ENCODE results near the gene GKAP1.
"Not testable (repeated sequence)": the region's sequence is repeated elsewhere in the genome, so short reads cannot be mapped to it uniquely, and the experiment has no call there.

Gene GKAP1

GRCh38 chr9:83728591-83729368 is 88.8 kb downstream of the GKAP1 start:
- not testable (repeated sequence) for DNase-seq (ENCODE audit: low spot score)

DNA sequence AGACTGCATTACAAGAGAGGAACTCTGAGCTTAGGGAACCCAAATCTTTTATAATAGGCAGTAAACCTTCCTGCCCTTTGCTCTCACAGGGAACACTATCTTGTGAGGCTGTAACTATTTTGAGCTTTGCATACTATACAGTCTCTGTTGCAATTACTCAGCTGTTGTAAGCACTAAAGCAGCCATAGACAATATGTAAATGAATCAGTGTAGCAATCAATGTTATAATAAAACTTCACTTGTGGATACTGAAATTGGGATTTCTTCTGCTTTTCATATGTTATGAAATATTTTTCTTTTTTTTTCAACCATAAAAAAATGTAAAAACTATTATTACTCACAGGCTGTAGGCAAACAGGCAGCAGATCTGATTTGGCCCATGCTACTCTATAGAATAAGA is 93.1 kb downstream of the GKAP1 start:
- DNase-seq (ENCODE audit: low spot score), result no peak

- no peak for DNase-seq (ENCODE audit: low spot score)
Observed at GRCh38 chr9:83722726-83723495, 94.7 kb downstream of the GKAP1 start.

GRCh38 chr9:83721509-83721908 is 96.1 kb downstream of the GKAP1 start:
- no peak for DNase-seq (ENCODE audit: low spot score)

DNA sequence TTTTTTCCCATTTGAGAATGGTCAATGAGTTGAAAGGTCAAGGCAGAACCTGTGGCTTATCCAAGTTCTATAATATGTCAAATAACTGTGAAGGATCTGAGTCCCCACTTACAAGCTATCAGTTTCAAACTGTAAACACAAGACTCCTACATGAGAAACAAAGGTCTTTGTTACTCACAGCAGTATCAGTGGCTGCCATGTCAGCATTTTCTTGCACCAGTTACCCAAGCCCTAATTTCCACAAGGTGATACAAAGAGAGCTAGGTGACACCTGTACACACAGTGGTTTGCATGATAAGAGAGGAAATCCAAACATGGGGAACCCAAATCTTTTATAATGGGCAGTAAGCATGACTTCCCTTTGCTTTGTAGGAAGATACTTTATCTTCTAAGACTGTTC is 101.8 kb downstream of the GKAP1 start:
- no peak for DNase-seq (ENCODE audit: low spot score)

DNA sequence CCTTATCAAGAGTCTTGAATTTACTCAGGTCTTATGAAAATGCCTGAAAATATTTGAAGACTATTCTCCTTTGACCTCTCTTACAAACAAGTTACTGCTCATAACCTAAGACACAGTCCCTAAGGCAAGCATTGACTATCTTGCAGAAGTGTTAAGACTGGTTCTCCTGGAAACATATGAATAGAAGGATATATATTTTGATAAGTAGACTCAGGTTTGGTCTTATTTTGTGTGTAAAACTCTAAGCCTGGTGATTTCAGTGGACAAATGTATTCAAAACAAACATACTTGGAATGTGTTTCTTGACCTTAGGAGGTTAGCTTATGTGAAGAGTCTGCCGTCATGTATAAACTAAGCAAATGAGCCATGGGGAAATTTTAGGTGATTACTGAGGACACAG is 102.3 kb downstream of the GKAP1 start:
- no peak for DNase-seq (ENCODE audit: low spot score)

DNA sequence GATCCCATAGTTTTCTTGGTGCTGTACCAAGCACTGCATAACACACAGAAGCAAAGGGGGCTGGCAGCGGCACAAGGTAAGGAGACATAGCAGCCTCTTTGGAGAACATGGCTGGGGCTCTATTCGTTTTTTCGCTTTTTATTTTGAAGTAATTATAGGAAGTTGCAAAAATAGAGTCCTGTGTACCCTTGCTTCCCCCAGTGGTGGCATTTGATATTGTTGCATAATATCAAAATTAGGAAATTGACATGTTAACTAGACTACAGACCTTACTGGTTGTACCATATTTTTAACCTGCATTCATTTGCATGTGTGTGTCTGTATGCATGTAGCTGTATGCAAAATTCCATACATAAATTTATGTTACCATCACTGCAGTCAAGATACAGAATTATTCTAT is 103.2 kb downstream of the GKAP1 start:
- peak; percentile 75 for DNase-seq (ENCODE audit: low spot score)

DNA sequence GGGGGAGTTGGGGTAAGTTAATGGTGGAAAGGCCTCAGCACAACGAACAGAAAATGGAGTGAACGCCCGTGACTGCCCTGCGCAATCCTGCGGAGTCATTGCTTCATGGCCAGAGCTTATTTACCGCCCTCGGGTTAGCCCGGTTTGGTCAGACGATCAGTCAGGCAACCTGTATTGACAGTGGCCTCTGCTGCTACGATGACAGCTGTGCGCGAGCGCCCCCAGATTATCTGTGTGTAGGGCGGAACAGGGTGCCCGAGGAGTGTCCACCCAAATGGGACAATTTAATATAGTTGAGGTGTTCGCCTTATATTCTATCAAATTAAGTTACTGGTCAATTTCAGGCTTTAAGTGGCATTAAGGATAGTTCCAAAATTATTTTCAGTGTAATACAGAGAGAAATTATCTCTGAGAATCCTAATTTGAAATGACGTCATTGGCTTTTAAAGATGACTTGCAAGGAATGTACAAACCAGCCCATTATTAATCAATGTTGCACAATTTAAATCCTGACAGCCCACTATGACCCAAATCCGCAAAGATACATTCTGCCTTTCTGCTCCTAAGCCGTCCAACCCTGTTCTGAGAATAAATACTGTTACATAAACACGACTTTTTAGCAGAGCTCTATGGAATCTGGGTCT is 108.9 kb downstream of the GKAP1 start:
- peak; percentile 64 for DNase-seq (ENCODE audit: low spot score)

DNA sequence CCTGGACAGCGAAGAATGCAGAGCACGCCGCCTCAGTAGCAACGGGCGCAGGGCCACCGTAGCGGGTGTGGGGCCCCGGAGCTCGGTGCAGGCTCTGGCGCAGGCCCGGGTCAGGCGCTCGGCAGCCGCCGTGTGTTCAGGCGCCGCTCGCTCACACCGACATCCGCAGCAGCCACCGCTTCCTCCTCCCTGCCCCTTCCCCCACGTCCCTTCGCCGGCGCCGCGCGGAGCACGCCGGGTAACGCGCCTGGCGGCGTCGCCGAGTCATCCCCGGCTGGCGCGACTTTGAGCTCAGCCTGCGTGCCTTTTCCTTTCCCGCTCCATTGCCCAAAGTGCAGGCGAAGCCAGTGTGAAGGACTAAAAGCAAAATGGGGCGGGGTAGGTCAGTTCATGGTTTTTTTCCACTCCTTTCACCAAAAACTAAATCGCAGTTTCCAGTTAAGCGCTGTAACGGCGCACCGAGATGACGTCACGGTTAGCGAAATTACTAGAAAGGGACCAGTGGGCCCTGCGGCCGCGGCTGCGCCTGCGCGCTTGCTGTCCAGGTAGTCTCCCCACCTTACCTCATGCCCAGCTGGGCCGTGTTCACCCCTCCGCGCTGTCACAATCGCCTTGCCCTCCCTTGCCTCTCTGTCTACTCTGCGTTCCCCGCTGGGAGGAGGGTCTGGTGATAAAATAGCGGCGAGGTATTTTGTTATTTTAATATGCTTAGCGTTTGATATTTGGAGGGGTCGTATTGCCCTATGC is 109.6 kb downstream of the GKAP1 start, which contains the start of gene UBQLN1:
UBQLN1 (minus strand) TSS at position 191 of the 747 bp plus-strand sequence. CDS start 279 bp downstream, outside the sequence.
- peak; percentile 92 for DNase-seq (ENCODE audit: low spot score)

DNA sequence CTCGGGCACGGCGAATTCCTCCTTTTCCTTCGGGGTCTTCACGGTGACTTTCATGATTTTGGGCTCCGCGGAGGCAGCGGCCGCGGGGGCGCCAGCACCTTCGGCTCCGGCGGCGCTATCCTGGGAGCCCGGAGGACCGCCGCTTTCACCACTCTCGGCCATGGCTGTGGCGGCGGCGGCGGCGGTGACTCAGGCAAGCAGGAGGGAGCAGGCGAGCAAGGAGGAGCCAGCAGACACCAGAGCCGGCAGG is 110.1 kb downstream of the GKAP1 start:
- no peak for DNase-seq (ENCODE audit: low spot score)

DNA sequence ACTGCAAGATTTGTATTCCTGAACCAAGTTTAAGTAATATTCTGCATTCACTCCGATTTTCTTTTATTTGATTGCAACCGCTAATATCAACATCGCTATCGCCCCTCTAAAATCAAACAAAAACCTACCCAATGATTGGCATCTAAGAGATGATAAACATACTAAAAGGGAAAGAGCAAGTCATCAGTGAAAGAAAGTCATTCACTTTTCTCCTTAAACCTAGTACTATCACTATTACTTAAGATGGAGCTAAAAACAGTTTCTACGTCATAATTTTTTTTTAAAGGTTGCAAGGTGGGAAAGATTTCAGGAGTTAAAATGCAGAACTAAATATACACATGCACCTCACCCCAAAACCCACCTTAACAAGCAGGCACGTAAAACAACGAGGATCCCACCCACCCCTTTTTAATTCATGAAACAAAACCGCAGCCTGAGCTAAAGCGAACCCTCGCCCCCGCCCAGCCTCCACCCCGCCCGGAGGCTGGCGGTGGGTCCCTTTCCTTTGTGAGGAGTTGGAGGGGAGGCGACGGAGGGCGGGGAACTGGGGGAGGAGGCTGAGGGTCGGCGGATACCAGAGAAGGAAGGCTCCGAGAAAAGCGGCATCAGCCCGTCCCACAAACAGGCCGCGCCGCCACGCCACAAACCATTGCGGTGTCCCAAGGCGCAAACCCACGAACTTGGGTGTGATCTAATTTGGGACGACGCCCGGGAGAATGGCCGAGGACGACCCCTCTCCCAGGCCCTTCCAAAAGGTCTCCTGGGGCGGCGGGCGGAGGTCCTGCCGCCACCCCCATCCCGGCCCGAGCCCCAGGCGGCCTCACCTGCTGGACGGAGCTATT is 110.7 kb downstream of the GKAP1 start:
- peak; percentile 76 for DNase-seq (ENCODE audit: low spot score)

DNA sequence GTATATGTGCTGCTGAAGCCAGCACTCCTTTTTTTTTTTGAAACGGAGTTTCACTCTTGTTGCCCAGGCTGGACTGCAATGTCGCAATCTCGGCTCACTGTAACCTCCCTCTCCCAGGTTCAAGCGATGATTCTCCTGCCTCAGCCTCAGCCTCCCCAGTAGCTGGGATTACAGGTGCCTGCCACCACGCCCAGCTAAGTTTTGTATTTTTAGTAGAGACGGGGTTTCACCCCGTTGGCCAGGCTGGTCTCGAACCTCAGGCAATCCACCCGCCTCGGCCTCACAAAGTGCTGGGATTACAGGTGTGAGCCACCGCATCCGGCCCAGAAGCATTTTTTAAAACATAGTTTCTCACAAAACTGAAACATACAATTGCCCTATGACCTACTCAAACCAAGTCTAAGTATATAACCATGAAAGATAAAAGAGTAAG is 112.3 kb downstream of the GKAP1 start:
- not testable (repeated sequence) for DNase-seq (ENCODE audit: low spot score)

DNA sequence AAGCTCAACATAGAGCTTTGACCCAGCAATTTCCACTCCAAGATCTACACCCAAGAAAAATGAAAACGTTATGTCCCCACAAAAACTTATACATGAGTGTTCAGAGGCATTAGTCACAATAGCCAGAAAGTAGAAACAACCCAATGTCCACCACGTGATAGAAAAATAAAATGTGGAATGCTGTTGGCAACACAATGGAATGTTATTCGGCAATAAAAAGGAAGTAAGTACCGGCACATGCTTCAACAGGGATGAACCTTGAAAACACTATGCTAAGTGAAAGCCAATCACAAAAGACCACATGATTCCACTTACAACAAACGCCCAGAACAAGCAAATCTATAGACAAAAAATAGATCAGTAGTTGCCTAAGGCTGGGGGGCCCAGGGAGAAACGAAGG is 115.8 kb downstream of the GKAP1 start:
- no peak for DNase-seq (ENCODE audit: low spot score)

GRCh38 chr9:83701286-83701685 is 116.3 kb downstream of the GKAP1 start:
- no peak for DNase-seq (ENCODE audit: low spot score)

DNA sequence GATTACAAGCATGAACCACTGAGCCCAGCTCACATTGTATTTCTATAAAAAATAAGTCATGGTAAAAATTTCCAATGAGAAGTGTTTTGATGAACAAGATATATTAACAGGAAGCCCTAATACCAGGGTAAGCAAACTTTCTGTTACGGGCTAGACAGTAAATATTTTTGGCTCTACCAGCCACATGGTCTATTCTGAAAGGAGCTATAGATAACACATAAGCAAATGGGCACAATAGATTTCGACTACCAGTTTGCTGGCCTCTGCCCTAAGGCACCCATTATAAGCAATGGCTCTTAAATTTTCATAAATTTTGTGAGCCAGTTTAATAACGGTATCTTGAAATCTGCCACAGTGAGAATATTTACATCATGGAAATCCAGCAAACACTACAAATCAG is 118.0 kb downstream of the GKAP1 start:
- DNase-seq (ENCODE audit: low spot score), result peak; percentile 31

DNA sequence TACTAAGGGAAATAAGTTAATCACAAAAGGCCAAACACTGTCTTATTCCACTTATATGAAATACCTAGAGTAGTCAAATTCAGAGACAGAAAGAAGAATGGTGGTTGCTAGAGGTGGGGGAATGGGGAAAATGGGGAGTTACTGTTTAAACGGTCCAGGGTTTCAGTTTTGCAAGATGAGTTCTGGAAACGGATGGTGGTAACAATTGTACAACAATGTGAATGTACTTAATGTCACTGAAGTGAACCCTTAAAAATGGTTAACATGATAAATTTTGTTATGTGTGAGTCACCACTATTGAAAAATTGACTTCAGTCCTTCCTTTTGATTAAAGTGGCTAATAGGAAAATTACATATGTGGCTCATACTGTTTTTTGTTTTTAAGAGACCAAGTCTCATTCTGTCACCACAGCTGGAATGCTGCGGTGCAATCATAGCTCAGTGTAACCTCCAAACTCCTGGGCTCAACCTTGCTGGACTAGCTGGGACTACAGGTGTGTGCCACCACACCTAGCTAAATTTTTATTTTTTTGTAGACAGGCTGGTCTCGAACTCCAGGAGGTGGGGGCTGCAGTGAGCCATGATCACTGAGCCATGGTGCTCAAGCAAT is 118.5 kb downstream of the GKAP1 start:
- no peak for DNase-seq (ENCODE audit: low spot score)

GRCh38 chr9:83691492-83691891 is 126.1 kb downstream of the GKAP1 start:
- no peak for DNase-seq (ENCODE audit: low spot score)

All from NAMALWA (cell line).